ENCODE data around the gene KLHL22.

The KLHL22 gene

GRCh38 chr22:20514658-20515406 lies 19.2 kb upstream of the KLHL22 start:
- no peak overlapping the region for H3K4me3 ChIP-seq (ENCODE audit: low read depth, low read length)
- TF ChIP-seq CTCF (IDR thresholded peaks at IDR 0.05; ENCODE audit: low read depth, low read length) = no peak

GRCh38 chr22:20511578-20512229 lies 16.1 kb upstream of the KLHL22 start:
- no peak overlapping the region for H3K4me3 ChIP-seq (ENCODE audit: low read depth, low read length)
- TF ChIP-seq CTCF (IDR thresholded peaks at IDR 0.05; ENCODE audit: low read depth, low read length) = no peak

GRCh38 chr22:20510811-20511577 lies 15.4 kb upstream of the KLHL22 start:
- no peak for TF ChIP-seq CTCF (IDR thresholded peaks at IDR 0.05; ENCODE audit: low read depth, low read length)
- no peak overlapping the region for H3K4me3 ChIP-seq (ENCODE audit: low read depth, low read length)

- peak overlapping the region; percentile 88 for H3K4me3 ChIP-seq (ENCODE audit: low read depth, low read length)
- TF ChIP-seq CTCF (IDR thresholded peaks at IDR 0.05; ENCODE audit: low read depth, low read length) = no peak
Observed at GRCh38 chr22:20509344-20510047, 13.9 kb upstream of the KLHL22 start.

GRCh38 chr22:20508815-20509271 lies 13.2 kb upstream of the KLHL22 start:
- TF ChIP-seq CTCF (IDR thresholded peaks at IDR 0.05; ENCODE audit: low read depth, low read length) = no peak
- peak overlapping the region; percentile 88 for H3K4me3 ChIP-seq (ENCODE audit: low read depth, low read length)

GRCh38 chr22:20508067-20508755 lies 12.6 kb upstream of the KLHL22 start:
- peak overlapping the region; percentile 88 for H3K4me3 ChIP-seq (ENCODE audit: low read depth, low read length)

All from WI38 (cell line).